ENCODE data around the gene UCK2.

DNA sequence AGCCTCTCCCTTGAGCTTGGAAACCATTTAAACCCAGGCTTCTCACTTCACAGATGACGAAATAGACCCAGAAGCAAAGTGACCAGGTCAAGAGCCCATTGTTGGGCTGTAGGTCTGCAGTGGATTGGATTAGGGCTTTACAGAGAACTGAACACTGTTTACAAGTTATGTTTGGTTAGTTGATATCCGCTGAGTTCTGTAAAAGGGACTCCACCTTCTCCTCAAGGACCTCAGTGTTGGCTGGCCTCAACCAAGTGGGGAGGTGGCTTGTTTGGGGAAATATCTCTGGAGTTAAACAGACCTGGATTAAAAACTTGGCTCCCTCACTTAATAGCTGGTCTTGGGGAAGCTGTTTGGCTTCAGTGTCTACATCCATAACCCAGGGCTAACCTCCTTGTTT lies 88.1 kb downstream of the UCK2 start:
- TF ChIP-seq GATA2 (IDR thresholded peaks at IDR 0.05; ENCODE audit: low read depth, low read length) (no peak), GATA3 (IDR thresholded peaks at IDR 0.05; ENCODE audit: low read depth, low read length) (no peak)

Measured in SH-SY5Y (cell line).